Thyroid gland (tissue), 4 donors: ENCODE results near the gene CTPS1. TPM values are rescaled to one million over a fixed set of nuclear protein-coding genes. Genes with fewer than 3 reads are reported as not detected.

Experiments used
- DNase-seq, 2 donors: peaks; one replicate each; pipeline ENCODE4 v3.0.0-alpha.2; 2019
- H3K27ac ChIP-seq, 3 donors: fragments of 200-600 bp; sonication (generic); 1 replicate in 2 of 3; 2 replicates in 1 of 3; pipeline ENCODE4 v1.5.1; 2016 to 2019; ENCODE audit warnings: mild to moderate bottlenecking in 1 of 3, moderate library complexity in 1 of 3
- H3K27me3 ChIP-seq: fragments of 200-600 bp; sonication (generic); one replicate; pipeline ENCODE4 v1.5.1; 2019
- H3K36me3 ChIP-seq, 2 donors: fragments of 200-600 bp; sonication (generic); one replicate each; pipeline ENCODE4 v1.5.1; 2016 to 2019
- H3K4me1 ChIP-seq, 2 donors: fragments of 200-600 bp; sonication (generic); one replicate each; pipeline ENCODE4 v1.5.1; 2017 to 2019
- H3K4me3 ChIP-seq, 3 donors: fragments of 200-600 bp; sonication (generic); replicated peaks in 1 of 3; 1 replicate in 2 of 3; 2 replicates in 1 of 3; pipeline ENCODE4 v1.5.1; 2016; ENCODE audit warnings: mild to moderate bottlenecking in 1 of 3
- H3K9me3 ChIP-seq: fragments of 200-600 bp; sonication (generic); one replicate; pipeline ENCODE4 v1.5.1; 2017
- POLR2A ChIP-seq, 2 donors: fragments of 450-650 bp; IDR thresholded peaks; one replicate each; pipeline ENCODE4 v1.6.1; 2017; ENCODE audit warnings: antibody characterized with exemption in 2 of 2, mild to moderate bottlenecking in 2 of 2, moderate library complexity in 1 of 2
- WGBS, 2 donors: methylation state at CpG; one replicate each; pipeline ENCODE4 v1.1.5; 2017; 5-methylcytosine and 5-hydroxymethylcytosine counted together
- intact Hi-C: fragments of 100-400 bp; cut with DNase I; formaldehyde crosslinking; loops from one replicate; pipeline ENCODE4 v1.15.1; 2023
- total RNA-seq, 4 donors: library from RNA; depleted of rRNA; stranded (reverse); fragments of >200 nt; gene quantifications; one replicate each; pipeline ENCODE4 v1.2.3, GENCODE V29; 2016
- TF ChIP-seq, protein P1 (sequence below), 6 experiments: fragments of 200-600 bp in 3 of 6; fragments of 450-650 bp in 3 of 6; sonication (generic) in 3 of 6; IDR thresholded peaks; one replicate each; pipeline ENCODE4 v1.5.1; 2016 to 2019; ENCODE audit warnings: antibody characterized with exemption in 6 of 6, mild to moderate bottlenecking in 2 of 6, inconsistent platforms in 1 of 6, moderate library complexity in 1 of 6

CTPS1 gene
- total RNA-seq, 4 donors from 2014 or later = 10.1 to 20.3 (median 11.8) TPM

DNA sequence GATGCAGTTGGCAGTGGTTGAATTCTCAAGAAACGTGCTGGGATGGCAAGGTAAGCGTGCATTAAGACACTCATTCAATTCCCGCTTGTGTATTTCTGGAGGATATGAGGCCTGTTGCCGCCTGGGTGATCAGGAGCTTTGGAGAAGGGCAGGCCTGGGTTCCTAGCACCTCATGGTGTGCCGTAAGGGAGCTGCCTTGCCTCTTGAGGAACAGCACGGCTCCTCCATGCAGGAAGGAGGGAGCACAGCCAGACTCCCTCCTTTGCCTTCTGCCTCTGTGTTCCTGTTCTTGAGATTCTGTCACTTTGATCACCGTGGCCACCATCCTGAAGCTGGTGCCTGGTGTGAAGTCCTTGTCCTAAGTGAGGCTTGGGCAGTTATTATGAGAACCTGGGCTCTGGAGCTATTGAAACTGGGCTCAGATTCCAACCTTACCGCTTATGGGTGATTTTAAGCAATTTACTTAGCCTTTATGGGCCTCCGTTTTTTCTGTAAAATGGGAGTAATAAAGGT lies 23.7 kb downstream of the CTPS1 start:
- no peak for TF ChIP-seq POLR2A (IDR thresholded peaks at IDR 0.05)
- TF ChIP-seq, protein P1, sequence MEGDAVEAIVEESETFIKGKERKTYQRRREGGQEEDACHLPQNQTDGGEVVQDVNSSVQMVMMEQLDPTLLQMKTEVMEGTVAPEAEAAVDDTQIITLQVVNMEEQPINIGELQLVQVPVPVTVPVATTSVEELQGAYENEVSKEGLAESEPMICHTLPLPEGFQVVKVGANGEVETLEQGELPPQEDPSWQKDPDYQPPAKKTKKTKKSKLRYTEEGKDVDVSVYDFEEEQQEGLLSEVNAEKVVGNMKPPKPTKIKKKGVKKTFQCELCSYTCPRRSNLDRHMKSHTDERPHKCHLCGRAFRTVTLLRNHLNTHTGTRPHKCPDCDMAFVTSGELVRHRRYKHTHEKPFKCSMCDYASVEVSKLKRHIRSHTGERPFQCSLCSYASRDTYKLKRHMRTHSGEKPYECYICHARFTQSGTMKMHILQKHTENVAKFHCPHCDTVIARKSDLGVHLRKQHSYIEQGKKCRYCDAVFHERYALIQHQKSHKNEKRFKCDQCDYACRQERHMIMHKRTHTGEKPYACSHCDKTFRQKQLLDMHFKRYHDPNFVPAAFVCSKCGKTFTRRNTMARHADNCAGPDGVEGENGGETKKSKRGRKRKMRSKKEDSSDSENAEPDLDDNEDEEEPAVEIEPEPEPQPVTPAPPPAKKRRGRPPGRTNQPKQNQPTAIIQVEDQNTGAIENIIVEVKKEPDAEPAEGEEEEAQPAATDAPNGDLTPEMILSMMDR (IDR thresholded peaks at IDR 0.05) = no peak
- intact Hi-C loops = no loop called here
- Histone ChIP-seq H3K4me3 (no peak overlapping the region), H3K27ac (no peak overlapping the region), H3K4me1 (peaks cover 0 to 7% of the 10 kb centered on the region in 2 donors), H3K36me3 (peaks cover 11 to 41% of the 10 kb centered on the region in 2 donors), H3K27me3 (no peaks in the 10 kb centered on the region), H3K9me3 (no peaks in the 10 kb centered on the region)
- DNase-seq = no peak
- 89 to 90% methylated on average over 8 to 9 of the region's 9 CpGs for WGBS, 2 donors

- no peaks in the 10 kb centered on the region for H3K27me3 ChIP-seq
- peak; percentile 90 to 92 for DNase-seq
- no peaks in the 10 kb centered on the region for H3K9me3 ChIP-seq
- no peak overlapping the region for H3K27ac ChIP-seq
- H3K36me3 ChIP-seq = peaks cover 11 to 37% of the 10 kb centered on the region in 2 donors
- peaks cover 0 to 7% of the 10 kb centered on the region in 2 donors for H3K4me1 ChIP-seq
- WGBS, 2 donors = 42 to 49% methylated on average over 10 to 11 of the region's 11 CpGs
- intact Hi-C loops = no loop called here
- no peak for TF ChIP-seq POLR2A (IDR thresholded peaks at IDR 0.05)
- TF ChIP-seq, protein P1 (IDR thresholded peaks at IDR 0.05) = peak in 4 of 6 experiments; percentile 28 to 51 (median 49)
- H3K4me3 ChIP-seq = no peak overlapping the region
Measured at GRCh38 chr1:41003640-41004220, 24.2 kb downstream of the CTPS1 start.

GRCh38 chr1:41005876-41006275 lies 26.4 kb downstream of the CTPS1 start:
- Histone ChIP-seq H3K27me3 (no peaks in the 10 kb centered on the region), H3K4me3 (no peak overlapping the region), H3K36me3 (peaks cover 23 to 34% of the 10 kb centered on the region in 2 donors), H3K4me1 (peaks cover 0 to 7% of the 10 kb centered on the region in 2 donors), H3K9me3 (no peaks in the 10 kb centered on the region), H3K27ac (no peak overlapping the region)
- intact Hi-C loops = no loop called here
- DNase-seq = no peak
- TF ChIP-seq POLR2A (IDR thresholded peaks at IDR 0.05) = no peak
- TF ChIP-seq, protein P1 (IDR thresholded peaks at IDR 0.05) = no peak
- WGBS, 2 donors = 91 to 96% methylated on average over 5 of the region's 5 CpGs

DNA sequence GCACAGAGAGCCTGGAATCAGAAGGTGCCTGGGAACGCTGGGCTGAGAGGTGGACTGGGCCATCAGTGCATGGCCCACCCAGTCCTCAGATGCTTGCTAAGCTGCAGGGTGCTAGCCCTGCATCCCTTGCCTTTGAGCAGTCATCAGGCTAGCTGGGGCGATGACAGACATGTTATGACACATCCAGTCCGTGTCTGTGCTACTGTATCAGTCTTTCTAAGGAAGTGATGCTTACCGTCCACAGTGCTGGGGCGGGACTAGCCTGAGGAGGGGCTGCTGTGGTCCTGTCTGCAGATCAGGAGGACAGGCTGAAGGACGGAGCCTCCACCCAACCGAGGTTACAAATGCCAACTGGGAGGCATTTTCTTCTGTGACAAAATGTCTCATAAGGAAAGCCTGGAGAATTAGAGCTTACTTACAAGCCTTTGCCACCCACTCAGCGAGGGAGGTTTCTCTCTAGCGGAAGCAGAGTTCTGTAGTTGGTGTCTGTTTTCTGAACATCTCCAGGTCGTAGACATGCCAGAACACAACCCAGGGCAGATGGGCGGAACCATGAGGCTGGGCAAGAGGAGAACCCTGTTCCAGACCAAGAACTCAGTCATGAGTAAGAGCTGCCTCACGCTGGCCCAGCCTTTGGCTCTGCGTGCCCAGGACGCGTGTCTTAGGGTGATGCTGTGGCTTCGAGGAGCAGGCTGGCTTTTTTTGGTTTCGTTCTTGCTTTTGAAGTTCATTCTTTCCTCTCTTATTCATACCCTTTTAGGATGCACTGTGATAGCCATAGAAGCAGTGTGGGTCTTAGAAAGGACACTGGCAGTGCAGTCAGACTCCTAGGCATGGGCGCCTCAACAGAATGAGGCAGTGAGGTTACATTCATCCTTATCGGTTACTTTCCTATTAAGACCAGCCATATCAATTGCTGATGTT lies 27.7 kb downstream of the CTPS1 start:
- Histone ChIP-seq H3K36me3 (peaks cover 25 to 26% of the 10 kb centered on the region in 2 donors), H3K4me1 (peaks cover 0 to 9% of the 10 kb centered on the region in 2 donors), H3K9me3 (no peaks in the 10 kb centered on the region), H3K27ac (no peak overlapping the region), H3K27me3 (no peaks in the 10 kb centered on the region), H3K4me3 (no peak overlapping the region)
- intact Hi-C loops = no loop called here
- 90 to 96% methylated on average over 16 to 18 of the region's 19 CpGs for WGBS, 2 donors
- TF ChIP-seq, protein P1 (IDR thresholded peaks at IDR 0.05) = no peak
- TF ChIP-seq POLR2A (IDR thresholded peaks at IDR 0.05) = no peak
- DNase-seq = no peak
